ENCODE results near the gene PCMT1. TPM values are rescaled to one million over a fixed set of nuclear protein-coding genes. Genes with fewer than 3 reads are reported as not detected.
A peak's percentile ranks its signal among the peaks of the same experiment; 100 is the strongest.

The PCMT1 gene
- total and polyA plus RNA-seq, 9 of the 15 experiments (the other 6 are each of a cell fraction or from before 2014, with no cell fraction given): 217 to 541 (median 327) TPM

DNA sequence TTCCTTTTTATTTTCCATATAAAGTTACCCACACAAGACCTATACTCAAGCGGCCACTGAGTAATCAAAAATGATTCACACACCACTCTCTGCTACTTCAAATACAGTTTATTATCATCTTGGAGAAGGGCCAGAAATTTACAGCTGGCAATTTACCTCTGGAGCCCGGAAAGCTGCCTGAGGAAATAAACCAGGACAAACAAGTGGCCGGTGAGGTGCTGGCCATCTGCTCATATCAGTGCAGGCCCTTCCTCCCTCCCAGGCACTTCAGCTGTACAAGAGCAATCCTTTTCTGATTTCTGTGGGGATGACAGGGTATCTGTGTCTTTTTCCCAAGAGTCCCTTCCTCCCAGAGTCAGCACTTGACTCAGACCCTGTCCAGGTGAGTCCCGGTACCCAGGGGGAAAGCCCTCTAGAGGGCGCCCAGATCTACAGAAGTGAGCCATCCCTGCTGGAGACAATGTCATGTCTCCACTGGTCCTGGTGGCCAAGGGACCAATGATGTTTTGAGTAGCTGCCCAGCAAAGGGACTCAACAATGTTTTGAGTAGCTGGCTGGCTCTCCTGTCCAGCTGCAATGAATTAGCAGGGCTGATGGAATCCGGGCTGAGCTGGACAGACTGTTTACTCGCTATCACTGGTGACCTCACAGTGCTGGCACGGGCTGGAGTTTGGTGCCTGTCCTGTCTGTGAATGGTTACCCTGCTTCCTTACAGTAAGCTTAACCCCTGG, 91.0 kb downstream of the PCMT1 start (continued):
- TF ChIP-seq, protein P1, sequence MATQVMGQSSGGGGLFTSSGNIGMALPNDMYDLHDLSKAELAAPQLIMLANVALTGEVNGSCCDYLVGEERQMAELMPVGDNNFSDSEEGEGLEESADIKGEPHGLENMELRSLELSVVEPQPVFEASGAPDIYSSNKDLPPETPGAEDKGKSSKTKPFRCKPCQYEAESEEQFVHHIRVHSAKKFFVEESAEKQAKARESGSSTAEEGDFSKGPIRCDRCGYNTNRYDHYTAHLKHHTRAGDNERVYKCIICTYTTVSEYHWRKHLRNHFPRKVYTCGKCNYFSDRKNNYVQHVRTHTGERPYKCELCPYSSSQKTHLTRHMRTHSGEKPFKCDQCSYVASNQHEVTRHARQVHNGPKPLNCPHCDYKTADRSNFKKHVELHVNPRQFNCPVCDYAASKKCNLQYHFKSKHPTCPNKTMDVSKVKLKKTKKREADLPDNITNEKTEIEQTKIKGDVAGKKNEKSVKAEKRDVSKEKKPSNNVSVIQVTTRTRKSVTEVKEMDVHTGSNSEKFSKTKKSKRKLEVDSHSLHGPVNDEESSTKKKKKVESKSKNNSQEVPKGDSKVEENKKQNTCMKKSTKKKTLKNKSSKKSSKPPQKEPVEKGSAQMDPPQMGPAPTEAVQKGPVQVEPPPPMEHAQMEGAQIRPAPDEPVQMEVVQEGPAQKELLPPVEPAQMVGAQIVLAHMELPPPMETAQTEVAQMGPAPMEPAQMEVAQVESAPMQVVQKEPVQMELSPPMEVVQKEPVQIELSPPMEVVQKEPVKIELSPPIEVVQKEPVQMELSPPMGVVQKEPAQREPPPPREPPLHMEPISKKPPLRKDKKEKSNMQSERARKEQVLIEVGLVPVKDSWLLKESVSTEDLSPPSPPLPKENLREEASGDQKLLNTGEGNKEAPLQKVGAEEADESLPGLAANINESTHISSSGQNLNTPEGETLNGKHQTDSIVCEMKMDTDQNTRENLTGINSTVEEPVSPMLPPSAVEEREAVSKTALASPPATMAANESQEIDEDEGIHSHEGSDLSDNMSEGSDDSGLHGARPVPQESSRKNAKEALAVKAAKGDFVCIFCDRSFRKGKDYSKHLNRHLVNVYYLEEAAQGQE (IDR thresholded peaks at IDR 0.05; ENCODE audit: borderline replicate concordance): peak; percentile 88
- TF ChIP-seq, protein P1 (CRISPR knock-in tag; IDR thresholded peaks at IDR 0.05; ENCODE audit: low read depth): no peak
- TF ChIP-seq ZZZ3 (IDR thresholded peaks at IDR 0.05): no peak
- peak; percentile 27; the same call in 1 of the 2 replicates for TF ChIP-seq RB1 (IDR thresholded peaks at IDR 0.05; ENCODE audit: low read depth)
- TF ChIP-seq STAG1 (CRISPR knock-in tag; IDR thresholded peaks at IDR 0.05; ENCODE audit: borderline replicate concordance): peak; percentile 66
- TF ChIP-seq ATF7 (IDR thresholded peaks at IDR 0.05): 0 out of 2 replicates have a peak, but pooled peaks have one; percentile 33
- TF ChIP-seq ARID2 (IDR thresholded peaks at IDR 0.05): peak; percentile 39; the same call in 1 of the 2 replicates
- no peak for TF ChIP-seq TAF1 (IDR thresholded peaks at IDR 0.05; ENCODE audit: control insufficient read depth, extremely low read depth, insufficient read depth, low read length, severe bottlenecking)
- no peak for TF ChIP-seq POLR2B (IDR thresholded peaks at IDR 0.05; ENCODE audit: low read depth, partially characterized antibody)
- peak in 1 of 3 experiments; percentile 20 for TF ChIP-seq YY1 (IDR thresholded peaks at IDR 0.05; ENCODE audit: borderline replicate concordance in 1 of 3, control insufficient read depth in 1 of 3, extremely low read depth in 1 of 3, insufficient read depth in 3 of 3, insufficient read length in 1 of 3, insufficient replicate concordance in 2 of 3, low read depth in 1 of 3, low read length in 2 of 3)
- TF ChIP-seq MTF1 (CRISPR knock-in tag; IDR thresholded peaks at IDR 0.05; ENCODE audit: borderline replicate concordance): no peak
- TF ChIP-seq MECOM (CRISPR knock-in tag; IDR thresholded peaks at IDR 0.05): peak; percentile 57; the same call in 1 of the 2 replicates
- peak; percentile 69 to 92 for TF ChIP-seq RAD21 (CRISPR knock-in tag; conservative IDR thresholded peaks at IDR 0.05 in 1 of 2, IDR thresholded peaks at IDR 0.05 in 1 of 2)
- TF ChIP-seq, protein P2, sequence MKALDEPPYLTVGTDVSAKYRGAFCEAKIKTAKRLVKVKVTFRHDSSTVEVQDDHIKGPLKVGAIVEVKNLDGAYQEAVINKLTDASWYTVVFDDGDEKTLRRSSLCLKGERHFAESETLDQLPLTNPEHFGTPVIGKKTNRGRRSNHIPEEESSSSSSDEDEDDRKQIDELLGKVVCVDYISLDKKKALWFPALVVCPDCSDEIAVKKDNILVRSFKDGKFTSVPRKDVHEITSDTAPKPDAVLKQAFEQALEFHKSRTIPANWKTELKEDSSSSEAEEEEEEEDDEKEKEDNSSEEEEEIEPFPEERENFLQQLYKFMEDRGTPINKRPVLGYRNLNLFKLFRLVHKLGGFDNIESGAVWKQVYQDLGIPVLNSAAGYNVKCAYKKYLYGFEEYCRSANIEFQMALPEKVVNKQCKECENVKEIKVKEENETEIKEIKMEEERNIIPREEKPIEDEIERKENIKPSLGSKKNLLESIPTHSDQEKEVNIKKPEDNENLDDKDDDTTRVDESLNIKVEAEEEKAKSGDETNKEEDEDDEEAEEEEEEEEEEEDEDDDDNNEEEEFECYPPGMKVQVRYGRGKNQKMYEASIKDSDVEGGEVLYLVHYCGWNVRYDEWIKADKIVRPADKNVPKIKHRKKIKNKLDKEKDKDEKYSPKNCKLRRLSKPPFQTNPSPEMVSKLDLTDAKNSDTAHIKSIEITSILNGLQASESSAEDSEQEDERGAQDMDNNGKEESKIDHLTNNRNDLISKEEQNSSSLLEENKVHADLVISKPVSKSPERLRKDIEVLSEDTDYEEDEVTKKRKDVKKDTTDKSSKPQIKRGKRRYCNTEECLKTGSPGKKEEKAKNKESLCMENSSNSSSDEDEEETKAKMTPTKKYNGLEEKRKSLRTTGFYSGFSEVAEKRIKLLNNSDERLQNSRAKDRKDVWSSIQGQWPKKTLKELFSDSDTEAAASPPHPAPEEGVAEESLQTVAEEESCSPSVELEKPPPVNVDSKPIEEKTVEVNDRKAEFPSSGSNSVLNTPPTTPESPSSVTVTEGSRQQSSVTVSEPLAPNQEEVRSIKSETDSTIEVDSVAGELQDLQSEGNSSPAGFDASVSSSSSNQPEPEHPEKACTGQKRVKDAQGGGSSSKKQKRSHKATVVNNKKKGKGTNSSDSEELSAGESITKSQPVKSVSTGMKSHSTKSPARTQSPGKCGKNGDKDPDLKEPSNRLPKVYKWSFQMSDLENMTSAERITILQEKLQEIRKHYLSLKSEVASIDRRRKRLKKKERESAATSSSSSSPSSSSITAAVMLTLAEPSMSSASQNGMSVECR (CRISPR knock-in tag; IDR thresholded peaks at IDR 0.05): no peak
